COLO668 (cell line): ENCODE results near the gene PRLH.
"Not testable (repeated sequence)": the region's sequence is repeated elsewhere in the genome, so short reads cannot be mapped to it uniquely, and the experiment has no call there.

Experiments
- DNase-seq: peaks from one replicate; lab custom pipeline; 2025; ENCODE audit not compliant: unreplicated experiment; lab: John Stamatoyannopoulos, UW

PRLH gene

DNA sequence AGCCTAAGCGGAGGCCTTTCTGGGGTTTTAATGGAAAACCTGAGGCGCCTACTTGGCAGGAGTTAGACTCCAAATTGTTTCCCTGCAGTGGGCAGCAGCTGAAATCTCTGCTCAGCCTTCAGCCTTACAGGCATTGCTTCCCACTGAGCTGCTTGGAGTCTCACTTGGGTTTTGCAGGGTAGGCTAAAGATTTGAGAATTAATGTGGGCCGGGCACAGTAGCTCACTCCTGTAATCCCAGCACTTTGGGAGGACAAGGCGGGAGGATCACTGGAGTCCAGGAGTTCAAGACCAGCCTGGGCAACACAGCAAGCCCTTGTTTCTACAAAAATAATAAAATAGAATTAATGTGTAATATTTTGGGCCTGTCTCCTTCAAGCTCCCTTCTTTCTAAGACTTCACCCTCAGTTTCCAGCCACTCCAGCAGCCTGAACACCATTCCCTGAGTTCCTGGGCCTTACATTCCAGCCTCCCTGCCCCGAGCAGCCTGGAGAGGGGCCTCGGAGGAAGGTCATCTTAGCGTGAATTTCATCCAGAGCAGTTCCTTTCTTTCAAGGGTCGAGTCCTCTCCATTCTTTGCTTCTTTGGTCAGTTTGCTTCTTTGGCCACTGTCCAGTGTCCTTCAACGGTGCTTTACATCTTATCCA lies 33.2 kb downstream of the PRLH start:
- no peak for DNase-seq

DNA sequence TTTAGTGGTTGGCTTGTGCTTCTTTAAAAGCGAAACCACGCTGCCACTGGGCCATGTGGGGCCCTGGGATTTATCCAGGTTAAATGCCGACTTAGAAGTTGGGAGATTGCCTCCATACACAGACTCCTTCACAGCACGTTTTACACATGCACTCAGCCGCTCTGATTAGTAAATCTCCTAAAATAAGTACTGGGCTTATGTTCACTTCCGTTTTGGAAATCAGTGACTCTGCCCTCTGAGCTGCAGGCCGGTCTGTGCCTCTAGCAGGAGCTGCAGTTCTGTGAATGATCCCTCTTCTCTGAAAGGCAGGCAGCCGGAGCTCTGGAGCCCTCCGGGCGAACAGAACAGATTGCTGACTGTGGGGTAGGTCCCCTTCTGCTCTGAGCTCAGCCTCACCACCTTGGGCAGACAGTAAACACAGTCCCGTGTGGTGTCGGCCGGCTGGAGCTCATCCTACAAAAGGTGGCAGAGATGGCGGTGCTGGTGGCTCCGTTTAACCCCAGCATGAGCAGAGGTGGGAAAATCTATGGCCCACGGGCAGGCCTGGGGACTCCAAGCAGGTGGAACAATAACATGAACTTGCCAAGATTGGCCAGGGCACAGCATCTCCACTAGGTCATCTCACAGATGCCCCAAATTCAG lies 34.0 kb downstream of the PRLH start:
- DNase-seq = no peak

DNA sequence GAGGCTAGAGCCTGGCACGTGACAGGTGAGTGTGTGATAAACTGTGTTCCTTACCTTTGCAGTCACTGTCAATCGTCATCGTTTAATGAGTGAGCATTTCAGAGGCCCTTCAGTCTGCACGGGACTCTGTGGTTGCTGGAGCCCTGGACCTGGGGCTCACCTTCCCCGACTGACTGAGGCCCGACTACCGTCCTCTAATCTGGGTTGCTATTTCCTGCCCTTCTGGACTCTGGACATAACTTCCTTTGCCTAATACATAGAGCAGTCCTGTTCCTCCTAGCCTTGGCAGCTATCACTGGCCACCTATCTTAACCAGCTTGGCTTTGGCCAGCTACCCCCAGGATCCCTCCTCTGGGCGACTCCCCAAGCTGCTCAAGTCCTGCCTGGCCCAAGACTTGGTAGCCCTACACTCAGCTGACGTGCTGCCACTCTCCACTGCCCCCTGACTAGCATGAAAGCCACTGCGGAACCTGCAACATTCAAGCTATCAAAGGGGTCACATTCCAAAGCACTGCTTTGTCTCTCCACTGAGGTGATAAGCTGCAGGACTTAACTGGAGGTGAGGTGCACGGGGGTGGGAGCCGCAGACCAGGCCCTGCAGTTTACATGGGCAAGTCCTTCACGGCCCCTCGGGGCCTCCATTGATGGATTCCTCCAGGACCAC lies 35.2 kb downstream of the PRLH start:
- no peak for DNase-seq

DNA sequence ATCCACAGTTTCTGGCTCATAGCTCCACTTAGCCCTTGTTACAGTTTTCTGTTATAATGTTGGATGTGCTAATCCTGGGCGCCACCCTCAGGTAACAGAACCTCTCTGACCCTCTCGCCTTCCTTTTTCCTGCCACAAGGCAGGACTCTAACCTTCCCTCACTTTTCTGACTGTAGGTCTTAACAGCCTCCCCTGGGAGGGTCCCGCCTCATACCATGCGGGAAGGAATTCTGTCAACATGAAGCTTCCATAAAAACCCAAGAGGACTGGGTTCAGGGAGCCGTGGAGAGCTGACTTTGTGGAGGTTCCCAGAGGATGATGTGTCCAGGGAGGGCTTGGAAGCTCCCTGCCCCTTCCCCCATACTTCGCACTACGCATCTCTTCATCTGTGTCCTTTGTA lies 36.0 kb downstream of the PRLH start:
- DNase-seq = no peak

DNA sequence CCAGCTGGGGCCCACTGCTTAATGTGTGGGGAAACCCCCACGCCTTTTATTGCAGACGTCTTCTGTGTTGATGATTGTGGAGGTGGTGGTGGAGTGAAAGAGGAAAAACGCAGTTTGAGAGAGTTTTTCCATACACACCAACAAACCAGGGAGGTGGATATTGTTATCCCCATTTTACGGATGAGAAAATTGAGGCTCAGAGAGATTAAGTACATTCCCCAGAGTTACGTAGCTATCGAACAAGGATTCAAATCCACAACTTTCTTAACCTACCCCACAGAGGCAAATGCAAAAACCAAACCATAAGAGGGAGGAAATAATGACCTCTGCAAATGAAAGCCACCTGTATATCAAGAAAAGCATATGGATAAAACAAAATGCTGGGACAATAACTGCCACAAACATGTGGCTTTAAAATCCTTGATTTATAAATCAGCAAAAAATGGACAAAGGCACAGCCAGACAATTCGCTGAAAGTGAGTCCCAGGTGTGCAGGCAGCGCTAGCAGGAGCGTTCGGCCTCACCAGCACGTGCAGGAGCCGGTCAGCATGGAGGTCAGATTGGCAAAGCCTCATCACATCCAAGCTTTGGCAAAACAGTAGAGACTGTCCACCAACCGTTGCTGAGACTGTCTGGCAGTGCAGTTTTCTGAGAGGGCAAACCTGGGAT lies 36.8 kb downstream of the PRLH start:
- no peak for DNase-seq

DNA sequence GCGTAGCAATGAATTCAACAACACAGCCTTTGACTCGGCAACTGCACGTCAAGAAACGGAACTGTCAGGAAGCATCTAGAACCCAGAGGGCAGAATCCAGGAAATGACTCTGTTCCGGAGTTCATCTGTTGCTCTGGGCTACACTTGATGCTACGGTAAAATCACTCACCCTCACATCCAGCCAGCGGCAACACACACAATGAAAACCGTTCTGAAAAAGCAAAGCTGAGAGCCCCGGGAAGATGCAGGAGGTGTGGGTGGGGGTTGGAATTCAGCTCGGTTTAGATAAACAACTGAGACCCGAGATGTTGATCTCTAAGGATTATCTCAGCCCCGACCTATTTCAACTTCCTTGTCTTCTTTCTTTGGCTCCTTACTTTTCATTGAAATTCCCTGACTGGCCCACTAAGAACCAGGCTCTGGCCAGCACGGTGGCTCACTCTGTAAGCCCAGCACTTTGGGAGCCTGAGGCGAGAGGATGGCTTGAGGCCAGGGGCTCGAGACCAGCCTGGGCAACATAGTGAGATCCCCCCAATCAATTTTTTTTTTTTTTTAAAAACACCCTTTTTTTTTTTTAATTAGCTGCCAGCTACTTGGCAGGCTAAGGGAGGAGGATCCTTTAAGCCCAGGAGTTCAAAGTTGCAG lies 37.5 kb downstream of the PRLH start:
- no peak for DNase-seq

DNA sequence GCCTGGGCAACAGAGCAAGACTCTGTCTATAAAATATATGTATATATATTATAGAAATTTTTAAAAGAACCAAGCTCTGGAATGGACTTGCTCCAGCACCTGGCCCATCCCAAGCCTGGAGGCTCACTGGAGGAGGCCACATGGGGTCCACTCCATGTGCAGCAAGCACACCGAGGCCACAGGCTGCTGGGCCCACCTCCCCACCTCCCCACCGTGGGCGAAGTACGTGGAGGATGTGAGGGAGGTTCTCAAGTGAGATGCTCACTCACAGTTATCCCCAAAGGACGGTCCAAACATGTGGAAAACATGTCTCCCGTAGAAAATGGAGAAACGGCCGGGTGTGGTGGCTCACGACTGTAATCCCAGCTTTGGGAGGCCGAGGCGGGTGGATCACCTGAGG lies 38.0 kb downstream of the PRLH start:
- DNase-seq = no peak

DNA sequence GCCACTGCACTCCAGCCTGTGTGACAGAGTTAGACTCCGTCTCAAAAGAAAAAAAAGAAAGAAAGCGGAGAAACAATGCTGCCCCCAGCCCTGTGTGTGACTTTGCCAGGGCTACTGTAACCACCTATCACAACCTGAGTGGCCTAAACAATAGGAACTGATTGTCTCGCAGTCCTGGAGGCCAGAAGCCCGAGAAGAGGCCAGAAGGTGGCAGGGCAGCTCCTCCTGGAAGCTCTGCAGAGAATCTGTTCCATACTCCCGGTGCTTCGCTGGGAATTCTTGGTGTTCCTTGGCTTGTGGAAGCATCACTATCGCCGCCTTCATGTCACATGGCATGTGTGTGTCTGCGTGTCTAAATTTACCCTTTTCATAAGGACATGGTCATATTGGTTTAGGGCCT lies 38.6 kb downstream of the PRLH start:
- peak; percentile 51 for DNase-seq

DNA sequence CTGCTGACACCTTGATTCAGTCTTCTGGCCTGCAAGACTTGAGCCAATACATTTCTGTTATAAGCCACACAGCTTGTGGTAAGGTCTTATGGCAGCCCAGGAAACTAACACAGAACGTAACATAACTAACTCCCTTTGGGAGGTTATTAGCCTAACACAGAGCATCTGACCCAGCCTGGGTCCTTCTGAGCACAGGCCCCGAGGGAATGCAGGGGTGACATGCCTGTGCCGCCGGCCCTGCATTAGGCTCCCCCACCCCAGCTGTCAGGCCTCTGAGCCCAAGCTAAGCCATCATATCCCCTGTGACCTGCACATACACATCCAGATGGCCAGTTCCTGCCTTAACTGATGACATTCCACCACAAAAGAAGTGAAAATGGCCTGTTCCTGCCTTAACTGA lies 40.1 kb downstream of the PRLH start:
- not testable (repeated sequence) for DNase-seq

DNA sequence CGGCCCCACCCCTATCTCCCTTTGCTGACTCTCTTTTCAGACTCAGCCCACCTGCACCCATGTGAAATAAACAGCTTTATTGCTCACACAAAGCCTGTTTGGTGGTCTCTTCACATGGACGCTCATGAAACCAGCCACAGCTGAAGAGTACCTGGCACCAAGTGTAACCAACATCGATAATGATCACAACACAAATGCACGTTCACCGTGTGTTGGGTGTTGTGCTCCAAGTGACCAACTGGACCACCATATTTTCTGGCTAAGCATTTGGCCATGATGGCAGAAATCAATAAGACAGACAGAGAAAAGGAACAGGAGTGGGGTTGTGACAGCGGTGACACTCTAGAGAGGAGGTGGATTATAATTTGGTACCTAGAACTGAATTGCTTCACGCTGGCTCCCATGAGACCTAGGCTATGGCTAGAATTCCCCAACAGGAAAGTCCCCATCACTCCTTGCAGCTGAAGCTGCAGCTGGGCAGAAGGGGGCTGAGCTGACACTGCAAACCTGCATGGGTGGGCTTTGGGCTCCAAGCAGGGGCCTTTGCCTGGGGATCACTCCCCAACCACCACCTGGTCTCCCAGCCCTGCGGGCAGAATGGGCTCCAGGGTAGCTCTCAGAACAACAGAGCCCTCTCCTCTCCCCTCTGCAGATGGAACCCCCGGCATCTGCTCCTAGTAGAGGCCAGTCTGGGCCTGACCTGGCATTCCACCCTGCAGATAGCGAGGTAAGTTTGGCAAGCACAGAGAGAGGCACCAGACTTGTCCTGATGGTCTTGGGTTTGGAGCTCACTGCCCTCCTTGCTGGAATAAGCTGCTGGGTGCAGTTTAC lies 46.4 kb downstream of the PRLH start:
- no peak for DNase-seq

DNA sequence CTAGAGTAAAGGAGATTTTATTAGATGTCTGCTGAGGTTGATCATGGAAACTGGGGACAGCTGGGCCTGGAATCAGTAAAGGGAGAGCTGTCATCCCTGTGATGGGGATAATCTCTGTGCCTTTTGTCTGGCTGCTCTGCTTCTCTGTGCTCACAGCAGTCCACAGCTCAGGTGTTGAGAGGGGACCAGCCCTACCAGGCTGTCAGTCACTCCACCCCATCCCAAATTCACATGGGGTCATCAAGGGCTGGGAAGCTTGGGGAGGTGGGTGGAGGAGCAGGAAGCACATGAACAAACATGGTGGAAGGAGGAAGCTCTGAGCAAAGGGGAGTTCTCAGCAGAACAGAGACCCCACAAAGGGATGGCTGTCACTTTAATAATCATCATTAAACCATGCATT lies 47.3 kb downstream of the PRLH start:
- no peak for DNase-seq

DNA sequence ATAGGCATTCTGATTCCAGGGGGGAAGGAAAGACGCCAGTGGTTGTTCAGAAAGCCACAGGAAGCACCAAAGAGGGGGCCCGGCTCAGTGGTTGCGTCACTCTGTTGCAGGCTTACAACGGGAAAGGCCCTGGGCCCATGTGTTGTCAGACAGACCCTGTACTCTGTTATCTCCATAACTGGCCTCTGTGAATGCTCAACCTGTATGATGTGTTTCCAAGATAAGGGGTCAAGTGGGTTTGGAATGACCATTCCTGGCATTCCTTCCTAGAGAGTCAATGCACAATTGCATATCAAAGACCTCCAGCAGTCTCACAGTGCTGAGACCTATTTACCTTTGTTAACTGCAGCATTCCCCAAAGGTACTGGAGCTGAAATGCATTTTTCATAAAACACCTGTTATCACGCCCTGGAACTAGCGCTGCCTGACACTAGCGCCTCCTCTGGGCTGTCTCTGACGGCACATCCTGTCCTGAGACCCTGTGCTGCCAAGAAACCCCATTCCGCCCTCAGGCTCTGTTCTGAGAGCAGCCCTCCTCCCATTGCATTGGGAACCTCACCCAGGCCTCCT lies 47.9 kb downstream of the PRLH start:
- no peak for DNase-seq

DNA sequence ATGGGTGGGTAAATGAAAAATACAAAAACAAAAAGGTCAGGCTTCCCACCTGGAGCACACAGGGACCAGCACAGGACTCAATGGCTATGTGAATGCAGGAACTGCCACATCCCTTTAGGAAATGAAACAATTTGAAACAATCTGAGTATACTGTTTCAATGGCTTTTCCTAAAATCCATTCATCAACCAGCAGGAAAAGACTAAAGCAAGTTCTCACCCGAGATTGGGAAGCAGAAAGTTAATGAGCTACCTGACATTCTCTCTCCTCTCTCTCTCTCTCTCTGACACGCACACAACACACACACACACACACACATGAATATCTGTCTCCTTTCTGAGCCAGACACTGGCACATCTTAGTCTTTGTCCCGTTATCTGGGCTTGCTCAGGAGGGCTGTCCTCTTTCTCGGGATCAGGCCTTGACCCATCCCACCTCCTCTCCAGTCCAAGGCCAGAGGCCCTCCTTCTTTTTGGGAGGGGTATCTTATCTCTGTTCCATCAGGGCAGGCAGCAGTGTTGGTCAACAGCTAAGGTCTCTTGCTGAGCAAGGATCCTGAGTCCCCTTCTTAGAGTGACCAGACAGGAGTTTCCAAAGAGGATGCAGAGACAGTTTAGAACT lies 49.4 kb downstream of the PRLH start:
- no peak for DNase-seq

DNA sequence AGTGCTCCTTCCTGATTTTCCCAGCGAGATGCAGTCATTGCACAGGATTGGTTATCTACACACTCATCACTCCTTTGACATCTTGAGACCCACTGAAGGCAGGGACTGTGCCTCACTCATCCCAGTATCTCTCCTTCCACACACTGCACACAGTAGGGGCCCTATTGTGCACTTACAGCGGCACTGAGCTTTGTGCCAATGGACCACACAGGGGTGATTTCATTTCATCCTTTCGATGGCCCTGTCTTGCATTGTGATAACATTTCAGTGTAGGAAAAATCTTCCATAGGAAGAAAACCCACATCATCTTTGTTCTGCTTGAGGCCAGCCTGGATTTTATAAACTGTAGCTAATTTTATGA lies 50.0 kb downstream of the PRLH start:
- no peak for DNase-seq
